Immature natural killer cell (primary cell): Measurements from ENCODE around the gene ZNF862. TPM values are rescaled to one million over a fixed set of nuclear protein-coding genes. Genes with fewer than 3 reads are reported as not detected.
A peak's percentile ranks its signal among the peaks of the same experiment; 100 is the strongest.

Source experiments
- DNase-seq, 3 donors: peaks; one replicate each; pipeline ENCODE4 v3.0.0; 2022; ENCODE audit warnings: mixed read lengths in 1 of 3
- H3K27ac Mint-ChIP-seq, 6 donors: one replicate each; pipeline ENCODE4 v1.8.0; 2020; ENCODE audit warnings: mixed read lengths in 6 of 6, mild to moderate bottlenecking in 5 of 6, inconsistent platforms in 4 of 6, moderate library complexity in 3 of 6
- H3K27me3 Mint-ChIP-seq, 3 donors: one replicate each; pipeline ENCODE4 v1.8.0; 2020 to 2021; ENCODE audit warnings: low read depth in 3 of 3, mild to moderate bottlenecking in 3 of 3, mixed read lengths in 3 of 3, moderate library complexity in 3 of 3, inconsistent platforms in 1 of 3
- H3K36me3 Mint-ChIP-seq, 3 donors: one replicate each; pipeline ENCODE4 v1.8.0; 2020; ENCODE audit warnings: mixed read lengths in 3 of 3, inconsistent platforms in 2 of 3, mild to moderate bottlenecking in 2 of 3
- H3K4me1 Mint-ChIP-seq, 2 donors: one replicate each; pipeline ENCODE4 v1.8.0; 2020; ENCODE audit warnings: inconsistent platforms in 2 of 2, mild to moderate bottlenecking in 2 of 2, mixed read lengths in 2 of 2, moderate library complexity in 1 of 2
- H3K4me3 Mint-ChIP-seq, 5 donors: one replicate each; pipeline ENCODE4 v1.8.0; 2020; ENCODE audit warnings: mild to moderate bottlenecking in 5 of 5, mixed read lengths in 5 of 5, inconsistent platforms in 3 of 5, moderate library complexity in 3 of 5
- H3K9me3 Mint-ChIP-seq, 6 donors: one replicate each; pipeline ENCODE4 v1.8.0; 2020; ENCODE audit warnings: mild to moderate bottlenecking in 6 of 6, mixed read lengths in 6 of 6, inconsistent platforms in 4 of 6, moderate library complexity in 3 of 6
- polyA plus RNA-seq, 3 donors: library from polyadenylated mRNA; unstranded; fragments of 300-500 nt; fragmentation: Illumina TruSeq; gene quantifications; one replicate each; pipeline ENCODE4 v1.2.3, GENCODE V29; 2021

Gene ZNF862
- 1 to 10 TPM; 1.9 to 5.5 (median 2.5) TPM for polyA plus RNA-seq

GRCh38 chr7:149838224-149838991, at the start of gene ZNF862:
TSS of gene ZNF862 (plus strand) at chr7:149838375. CDS start at chr7:149838612, 237 bp downstream.
- H3K27me3 Mint-ChIP-seq, result peaks cover 0 to 17% (median 5%) of the 10 kb centered on the region in 3 donors
- H3K27ac Mint-ChIP-seq, result peak within 1 kb of the TSS; percentile 77 to 91 (median 90)
- H3K4me1 Mint-ChIP-seq, result peaks cover 18 to 25% of the 10 kb centered on the region in 2 donors
- peak within 1 kb of the TSS; percentile 89 to 93 (median 91) for H3K4me3 Mint-ChIP-seq
- no peaks in the 10 kb centered on the region for H3K36me3 Mint-ChIP-seq
- H3K9me3 Mint-ChIP-seq, result no peaks in the 10 kb centered on the region
- DNase-seq, result peak; percentile 93 to 94 (median 94)

- peaks cover 2 to 7% (median 2%) of the 10 kb centered on the region in 3 donors for H3K27me3 Mint-ChIP-seq
- no peak overlapping the region for H3K27ac Mint-ChIP-seq
- H3K4me3 Mint-ChIP-seq, result no peak overlapping the region
- no peak for DNase-seq
- no peaks in the 10 kb centered on the region for H3K9me3 Mint-ChIP-seq
- no peaks in the 10 kb centered on the region for H3K4me1 Mint-ChIP-seq
- H3K36me3 Mint-ChIP-seq, result no peaks in the 10 kb centered on the region
Measured at GRCh38 chr7:149789101-149789500, 49.1 kb upstream of the ZNF862 start.

- no peaks in the 10 kb centered on the region for H3K9me3 Mint-ChIP-seq
- no peak for DNase-seq
- H3K27ac Mint-ChIP-seq, result no peak overlapping the region
- H3K4me3 Mint-ChIP-seq, result no peak overlapping the region
- no peaks in the 10 kb centered on the region for H3K4me1 Mint-ChIP-seq
- H3K36me3 Mint-ChIP-seq, result no peaks in the 10 kb centered on the region
- peaks cover 2 to 9% (median 5%) of the 10 kb centered on the region in 3 donors for H3K27me3 Mint-ChIP-seq
Measured at GRCh38 chr7:149790146-149790548, 48.0 kb upstream of the ZNF862 start.

GRCh38 chr7:149790754-149791360, 47.3 kb upstream of the ZNF862 start:
- Mint-ChIP-seq H3K27me3 (peaks cover 2 to 9% (median 5%) of the 10 kb centered on the region in 3 donors), H3K27ac (no peak overlapping the region), H3K4me3 (no peak overlapping the region), H3K36me3 (no peaks in the 10 kb centered on the region), H3K4me1 (no peaks in the 10 kb centered on the region), H3K9me3 (no peaks in the 10 kb centered on the region)
- no peak for DNase-seq

- Mint-ChIP-seq H3K4me3 (no peak overlapping the region), H3K9me3 (no peaks in the 10 kb centered on the region), H3K36me3 (no peaks in the 10 kb centered on the region), H3K27me3 (peaks cover 2 to 9% (median 5%) of the 10 kb centered on the region in 3 donors), H3K4me1 (no peaks in the 10 kb centered on the region), H3K27ac (no peak overlapping the region)
- DNase-seq, result no peak
Measured at GRCh38 chr7:149791411-149792219, 46.6 kb upstream of the ZNF862 start.

GRCh38 chr7:149792220-149792595, 46.0 kb upstream of the ZNF862 start:
- no peaks in the 10 kb centered on the region for H3K9me3 Mint-ChIP-seq
- H3K27me3 Mint-ChIP-seq, result peaks cover 2 to 9% (median 5%) of the 10 kb centered on the region in 3 donors
- H3K4me1 Mint-ChIP-seq, result no peaks in the 10 kb centered on the region
- DNase-seq, result no peak
- H3K36me3 Mint-ChIP-seq, result no peaks in the 10 kb centered on the region
- no peak overlapping the region for H3K4me3 Mint-ChIP-seq
- H3K27ac Mint-ChIP-seq, result no peak overlapping the region

GRCh38 chr7:149793261-149793660, 44.9 kb upstream of the ZNF862 start:
- Mint-ChIP-seq H3K4me1 (no peaks in the 10 kb centered on the region), H3K27me3 (peaks cover 2 to 11% (median 5%) of the 10 kb centered on the region in 3 donors), H3K27ac (no peak overlapping the region), H3K36me3 (no peaks in the 10 kb centered on the region), H3K9me3 (no peaks in the 10 kb centered on the region), H3K4me3 (no peak overlapping the region)
- no peak for DNase-seq

- no peak for DNase-seq
- no peaks in the 10 kb centered on the region for H3K4me1 Mint-ChIP-seq
- H3K36me3 Mint-ChIP-seq, result no peaks in the 10 kb centered on the region
- H3K4me3 Mint-ChIP-seq, result no peak overlapping the region
- no peaks in the 10 kb centered on the region for H3K9me3 Mint-ChIP-seq
- no peak overlapping the region for H3K27ac Mint-ChIP-seq
- H3K27me3 Mint-ChIP-seq, result peaks cover 2 to 7% (median 5%) of the 10 kb centered on the region in 3 donors
Measured at GRCh38 chr7:149794661-149795060, 43.5 kb upstream of the ZNF862 start.

- no peak overlapping the region for H3K27ac Mint-ChIP-seq
- no peaks in the 10 kb centered on the region for H3K36me3 Mint-ChIP-seq
- no peaks in the 10 kb centered on the region for H3K4me1 Mint-ChIP-seq
- peaks cover 0 to 7% (median 5%) of the 10 kb centered on the region in 3 donors for H3K27me3 Mint-ChIP-seq
- no peaks in the 10 kb centered on the region for H3K9me3 Mint-ChIP-seq
- no peak overlapping the region for H3K4me3 Mint-ChIP-seq
- no peak for DNase-seq
Measured at GRCh38 chr7:149795126-149795525, 43.0 kb upstream of the ZNF862 start.

- Mint-ChIP-seq H3K36me3 (no peaks in the 10 kb centered on the region), H3K4me1 (no peaks in the 10 kb centered on the region), H3K9me3 (no peaks in the 10 kb centered on the region), H3K27ac (no peak overlapping the region), H3K4me3 (no peak overlapping the region), H3K27me3 (peaks cover 0 to 7% (median 7%) of the 10 kb centered on the region in 3 donors)
- no peak for DNase-seq
Measured at GRCh38 chr7:149796287-149796860, 41.8 kb upstream of the ZNF862 start.

GRCh38 chr7:149797771-149798170, 40.4 kb upstream of the ZNF862 start:
- H3K36me3 Mint-ChIP-seq, result no peaks in the 10 kb centered on the region
- no peaks in the 10 kb centered on the region for H3K4me1 Mint-ChIP-seq
- DNase-seq, result no peak
- peaks cover 0 to 7% (median 6%) of the 10 kb centered on the region in 3 donors for H3K27me3 Mint-ChIP-seq
- H3K27ac Mint-ChIP-seq, result no peak overlapping the region
- no peak overlapping the region for H3K4me3 Mint-ChIP-seq
- H3K9me3 Mint-ChIP-seq, result no peaks in the 10 kb centered on the region

- H3K27me3 Mint-ChIP-seq, result peaks cover 0 to 4% (median 2%) of the 10 kb centered on the region in 3 donors
- H3K4me1 Mint-ChIP-seq, result no peaks in the 10 kb centered on the region
- DNase-seq, result peak; percentile 12 to 33 (median 21)
- no peaks in the 10 kb centered on the region for H3K9me3 Mint-ChIP-seq
- no peak overlapping the region for H3K27ac Mint-ChIP-seq
- no peak overlapping the region for H3K4me3 Mint-ChIP-seq
- H3K36me3 Mint-ChIP-seq, result no peaks in the 10 kb centered on the region
Measured at GRCh38 chr7:149799397-149800168, 38.6 kb upstream of the ZNF862 start.

GRCh38 chr7:149800169-149800555, 38.0 kb upstream of the ZNF862 start:
- Mint-ChIP-seq H3K4me1 (no peaks in the 10 kb centered on the region), H3K4me3 (no peak overlapping the region), H3K36me3 (no peaks in the 10 kb centered on the region), H3K9me3 (no peaks in the 10 kb centered on the region), H3K27me3 (peaks cover 0 to 2% (median 2%) of the 10 kb centered on the region in 3 donors), H3K27ac (no peak overlapping the region)
- no peak for DNase-seq
